ENCODE results near the gene SH3BGRL3. TPM values are rescaled to one million over a fixed set of nuclear protein-coding genes. Genes with fewer than 3 reads are reported as not detected.

Gene SH3BGRL3
- total and polyA plus RNA-seq, 2 of the 13 experiments (the other 11 are each of a cell fraction or from before 2014, with no cell fraction given) = 11.4 to 12.2 TPM

- TF ChIP-seq ZNF691 (CRISPR knock-in tag; IDR thresholded peaks at IDR 0.05; ENCODE audit: borderline replicate concordance, low read depth) (no peak), FOXP4 (CRISPR knock-in tag; IDR thresholded peaks at IDR 0.05) (no peak), MTA3 (CRISPR knock-in tag; IDR thresholded peaks at IDR 0.05) (no peak), CBX5 (CRISPR knock-in tag; IDR thresholded peaks at IDR 0.05; ENCODE audit: borderline replicate concordance) (no peak), PBX3 (CRISPR knock-in tag; IDR thresholded peaks at IDR 0.05; ENCODE audit: borderline replicate concordance) (no peak), GTF2F1 (IDR thresholded peaks at IDR 0.05; ENCODE audit: low read length) (no peak), ZMYM4 (CRISPR knock-in tag; IDR thresholded peaks at IDR 0.05) (peak; percentile 39; the same call in 1 of the 2 replicates), ATF7 (IDR thresholded peaks at IDR 0.05) (no peak), ATF7 (CRISPR knock-in tag; IDR thresholded peaks at IDR 0.05) (no peak), ZNF672 (CRISPR knock-in tag; IDR thresholded peaks at IDR 0.05) (no peak), ZBTB2 (CRISPR knock-in tag; IDR thresholded peaks at IDR 0.05; ENCODE audit: low read depth) (no peak), ZNF510 (CRISPR knock-in tag; IDR thresholded peaks at IDR 0.05; ENCODE audit: low read depth) (0 out of 2 replicates have a peak, but pooled peaks have one; percentile 46), ZBTB33 (CRISPR knock-in tag; IDR thresholded peaks at IDR 0.05) (no peak; the same call in 1 of the 2 replicates), THAP11 (CRISPR knock-in tag; IDR thresholded peaks at IDR 0.05) (peak; percentile 63), TRIM22 (IDR thresholded peaks at IDR 0.05) (no peak), FOXK2 (IDR thresholded peaks at IDR 0.05) (no peak), YEATS2 (CRISPR knock-in tag; IDR thresholded peaks at IDR 0.05; ENCODE audit: borderline replicate concordance) (0 out of 2 replicates have a peak, but pooled peaks have one; percentile 46), THAP8 (CRISPR knock-in tag; IDR thresholded peaks at IDR 0.05; ENCODE audit: borderline replicate concordance) (no peak), ZNF558 (CRISPR knock-in tag; IDR thresholded peaks at IDR 0.05; ENCODE audit: borderline replicate concordance) (no peak)
Measured at GRCh38 chr1:26306290-26307229, 26.7 kb downstream of the SH3BGRL3 start, which contains the start of gene UBXN11 (continued).
